MCF 10A (cell line): Measurements from ENCODE around the gene RAPGEF3. TPM values are rescaled to one million over a fixed set of nuclear protein-coding genes. Genes with fewer than 3 reads are reported as not detected.

Source experiments
- BruUV-seq: library from RNA; stranded (reverse); fragments of 400-500 nt; replicated peaks from 2 replicates; lab custom pipeline; 2021; lab: Mats Ljungman, UMichigan
- CTCF ChIA-PET: fragments of 300-600 bp; sonication (Branson Sonifier 250); formaldehyde crosslinking; extraction: SDS; loops from one replicate; lab custom pipeline; 2021; ENCODE audit warnings: antibody characterized with exemption, inconsistent platforms; lab: Yijun Ruan, JAX
- POLR2A ChIA-PET: fragments of 300-600, 350-650 bp; sonication (Branson Sonifier 250); formaldehyde crosslinking; extraction: SDS; loops from one replicate; lab custom pipeline; 2020; ENCODE audit warnings: antibody characterized with exemption, inconsistent platforms; lab: Yijun Ruan, JAX
- DNase-seq: peaks from one replicate; pipeline ENCODE4 v3.0.0-alpha.2; 2018; ENCODE audit not compliant: unreplicated experiment
- H3K27ac Mint-ChIP-seq: one replicate; pipeline ENCODE4 v1.8.0; 2022; ENCODE audit warnings: mild to moderate bottlenecking, low read depth, mixed read lengths; ENCODE audit not compliant: unreplicated experiment
- H3K27me3 Mint-ChIP-seq: one replicate; pipeline ENCODE4 v1.8.0; 2022; ENCODE audit warnings: mixed read lengths; ENCODE audit not compliant: insufficient read depth, unreplicated experiment
- H3K36me3 Mint-ChIP-seq: one replicate; pipeline ENCODE4 v1.8.0; 2022; ENCODE audit warnings: mild to moderate bottlenecking, moderate library complexity, mixed read lengths; ENCODE audit not compliant: insufficient read depth, unreplicated experiment
- H3K4me1 Mint-ChIP-seq: one replicate; pipeline ENCODE4 v1.8.0; 2022; ENCODE audit warnings: mixed read lengths; ENCODE audit not compliant: insufficient read depth, unreplicated experiment
- H3K4me3 Mint-ChIP-seq: one replicate; pipeline ENCODE4 v1.8.0; 2022; ENCODE audit warnings: mild to moderate bottlenecking, moderate library complexity, mixed read lengths; ENCODE audit not compliant: unreplicated experiment
- H3K9me3 Mint-ChIP-seq: one replicate; pipeline ENCODE4 v1.8.0; 2022; ENCODE audit warnings: mixed read lengths; ENCODE audit not compliant: unreplicated experiment
- CTCF ChIP-seq: fragments of 200-600 bp; IDR thresholded peaks from one replicate; pipeline ENCODE4 v1.8.0; 2022; ENCODE audit warnings: antibody characterized with exemption, mild to moderate bottlenecking; ENCODE audit not compliant: unreplicated experiment
- intact Hi-C: fragments of 100-400 bp; cut with micrococcal nuclease; formaldehyde crosslinking; loops from 2 replicates; pipeline ENCODE4 v1.14.1; 2022
- total RNA-seq: library from RNA; stranded (reverse); gene quantifications from 2 replicates; pipeline ENCODE4 v1.2.3, GENCODE V29; 2022

Gene RAPGEF3
- total RNA-seq, 1 experiment from 2014 or later: 1.4 TPM

GRCh38 chr12:47785036-47785886, 26.6 kb upstream of the RAPGEF3 start:
- H3K27ac Mint-ChIP-seq: no peak overlapping the region
- H3K4me3 Mint-ChIP-seq: no peak overlapping the region
- no peak for TF ChIP-seq CTCF
- POLR2A ChIA-PET: no interaction called here
- no peaks in the 10 kb centered on the region for H3K9me3 Mint-ChIP-seq
- no peaks in the 10 kb centered on the region for H3K27me3 Mint-ChIP-seq
- no peak for DNase-seq
- CTCF ChIA-PET: interaction anchor here (0.5 to 38.2 kb wide), 8 partner anchors 8 to 71 kb away, joined by 3 to 622 read pairs (median 4); partner anchors contain the start of gene RAPGEF3
- intact Hi-C loops: no loop called here
- no TSS peak for BruUV-seq
- peaks cover 12% of the 10 kb centered on the region for H3K4me1 Mint-ChIP-seq
- H3K36me3 Mint-ChIP-seq: peaks cover 72% of the 10 kb centered on the region

DNA sequence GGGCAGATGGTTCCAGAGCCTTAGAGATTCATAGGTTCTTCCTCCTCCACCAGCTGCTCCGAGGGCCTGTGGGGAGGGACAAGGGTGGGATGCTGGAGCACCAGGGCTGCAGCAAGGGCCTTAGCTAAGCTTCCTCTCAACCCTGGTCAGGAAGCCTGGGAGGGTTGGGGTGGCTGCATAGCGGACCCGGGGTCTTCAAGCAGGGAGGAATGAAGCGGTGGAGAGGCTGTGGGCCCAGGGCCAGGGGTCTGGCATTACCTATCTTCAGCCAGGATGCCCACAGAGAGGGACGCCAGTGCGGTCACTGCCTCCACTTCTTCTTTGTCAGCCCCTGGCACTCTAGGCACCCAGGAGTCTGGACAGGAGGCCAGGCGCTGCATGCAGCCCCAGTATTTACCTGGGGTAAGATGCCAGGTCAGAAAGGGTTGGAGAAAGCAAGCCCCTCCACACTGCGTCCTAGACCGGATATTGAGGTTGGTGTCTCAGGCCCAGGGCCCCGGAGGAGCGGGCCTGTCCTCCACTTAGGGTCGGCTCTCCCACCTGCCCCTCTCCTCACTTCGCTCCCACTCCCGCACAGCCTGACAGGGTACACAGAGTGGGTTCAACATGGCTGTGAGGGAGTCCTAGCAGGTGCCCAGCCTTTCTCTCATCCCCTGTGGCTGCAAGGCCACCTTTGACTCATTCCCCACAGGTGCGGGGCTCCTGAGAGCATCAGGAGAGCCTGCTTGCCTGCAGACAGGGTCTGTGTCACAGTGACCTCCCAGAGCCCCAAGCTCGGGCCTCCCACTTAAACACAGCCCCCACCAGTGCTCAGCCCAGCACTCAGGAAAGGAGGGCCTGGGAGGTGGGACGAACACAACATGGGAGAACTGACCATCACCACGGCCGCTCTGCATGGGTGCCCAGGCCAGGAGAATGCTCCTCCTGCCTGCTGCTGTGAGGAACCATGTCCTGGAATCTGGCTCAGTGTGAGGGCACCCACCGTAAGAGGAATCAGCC, 25.4 kb upstream of the RAPGEF3 start:
- H3K36me3 Mint-ChIP-seq: peaks cover 61% of the 10 kb centered on the region
- DNase-seq: no peak
- ChIA-PET CTCF (interaction anchor here (0.5 to 38.2 kb wide), 6 partner anchors 9 to 50 kb away, joined by 3 to 843 read pairs (median 38); partner anchors contain the start of gene RAPGEF3), POLR2A (no interaction called here)
- no TSS peak for BruUV-seq
- no peak overlapping the region for H3K4me3 Mint-ChIP-seq
- no peaks in the 10 kb centered on the region for H3K9me3 Mint-ChIP-seq
- H3K4me1 Mint-ChIP-seq: peaks cover 12% of the 10 kb centered on the region
- TF ChIP-seq CTCF: no peak
- intact Hi-C loops: no loop called here
- H3K27me3 Mint-ChIP-seq: no peaks in the 10 kb centered on the region
- H3K27ac Mint-ChIP-seq: no peak overlapping the region

DNA sequence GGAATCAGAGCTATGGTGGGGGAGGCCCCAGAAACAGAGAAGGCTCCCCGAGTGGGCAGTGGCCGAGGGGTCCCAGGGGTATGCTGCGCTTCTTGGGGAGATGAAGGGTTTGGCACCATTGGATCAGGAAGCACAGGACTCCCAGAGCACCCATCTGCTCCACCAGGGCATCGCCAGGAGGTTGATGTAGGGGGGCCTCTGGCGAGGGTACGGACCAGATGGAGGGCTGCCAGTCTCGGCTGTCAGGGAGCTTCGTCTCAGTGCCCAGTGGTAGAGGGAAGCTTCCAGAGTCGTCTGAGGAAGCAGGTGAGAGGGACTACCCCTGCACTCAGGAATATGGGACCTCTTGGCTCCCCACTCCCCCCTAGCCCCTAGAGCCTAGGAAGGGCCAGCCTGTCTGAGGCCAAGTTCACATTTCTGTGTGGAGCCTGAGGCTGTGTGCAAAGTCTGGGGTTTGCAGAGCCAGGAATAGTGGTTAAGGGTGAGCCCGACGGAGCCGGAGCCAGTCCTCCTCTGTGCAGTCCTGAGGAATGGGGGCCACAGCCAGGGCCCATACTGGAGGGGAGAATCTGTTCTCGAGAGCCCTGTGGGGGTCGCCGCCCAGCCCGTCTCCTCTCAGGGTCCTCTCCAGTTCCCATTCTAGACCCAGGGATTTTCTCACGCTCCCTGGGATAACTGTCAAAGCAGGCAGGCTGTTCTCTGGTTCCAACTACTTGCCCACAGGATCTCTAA, 24.5 kb upstream of the RAPGEF3 start:
- POLR2A ChIA-PET: interaction anchor here (0.6 to 1.4 kb wide), 3 partner anchors 34 to 87 kb away, joined by 3 to 6 read pairs (median 4); no protein-coding TSS in a partner anchor
- TF ChIP-seq CTCF: no peak
- H3K27ac Mint-ChIP-seq: peak overlapping the region; percentile 14
- peaks cover 52% of the 10 kb centered on the region for H3K36me3 Mint-ChIP-seq
- H3K4me3 Mint-ChIP-seq: no peak overlapping the region
- no peaks in the 10 kb centered on the region for H3K27me3 Mint-ChIP-seq
- intact Hi-C loops: no loop called here
- H3K4me1 Mint-ChIP-seq: peaks cover 12% of the 10 kb centered on the region
- BruUV-seq: no TSS peak
- CTCF ChIA-PET: interaction anchor here (0.6 to 38.2 kb wide), 6 partner anchors 15 to 70 kb away, joined by 3 to 843 read pairs (median 78); no protein-coding TSS in a partner anchor
- DNase-seq: no peak
- no peaks in the 10 kb centered on the region for H3K9me3 Mint-ChIP-seq
